Neural cell (in vitro differentiated cells): Measurements from ENCODE around the gene TLR8.

Experiments
- POLR2AphosphoS5 ChIP-seq: IDR thresholded peaks from 2 replicates; pipeline ENCODE4 v1.6.1; 2012
- SMC3 ChIP-seq: fragments of 450-650 bp; conservative IDR thresholded peaks from 2 replicates; pipeline ENCODE4 v1.6.1; 2014; ENCODE audit warnings: antibody characterized with exemption, mild to moderate bottlenecking, moderate library complexity; ENCODE audit not compliant: poor library complexity
- TAF1 ChIP-seq: IDR thresholded peaks from 2 replicates; pipeline ENCODE4 v1.6.1; 2012; ENCODE audit warnings: low read depth
- TF ChIP-seq, protein P1 (sequence below): fragments of 450-650 bp; IDR thresholded peaks from 2 replicates; pipeline ENCODE4 v1.5.1; 2014; ENCODE audit warnings: antibody characterized with exemption, mild to moderate bottlenecking, moderate library complexity; ENCODE audit not compliant: poor library complexity, severe bottlenecking
- TF ChIP-seq, protein P2 (sequence below): IDR thresholded peaks from 2 replicates; pipeline ENCODE4 v1.6.1; 2012; ENCODE audit warnings: borderline replicate concordance

DNA sequence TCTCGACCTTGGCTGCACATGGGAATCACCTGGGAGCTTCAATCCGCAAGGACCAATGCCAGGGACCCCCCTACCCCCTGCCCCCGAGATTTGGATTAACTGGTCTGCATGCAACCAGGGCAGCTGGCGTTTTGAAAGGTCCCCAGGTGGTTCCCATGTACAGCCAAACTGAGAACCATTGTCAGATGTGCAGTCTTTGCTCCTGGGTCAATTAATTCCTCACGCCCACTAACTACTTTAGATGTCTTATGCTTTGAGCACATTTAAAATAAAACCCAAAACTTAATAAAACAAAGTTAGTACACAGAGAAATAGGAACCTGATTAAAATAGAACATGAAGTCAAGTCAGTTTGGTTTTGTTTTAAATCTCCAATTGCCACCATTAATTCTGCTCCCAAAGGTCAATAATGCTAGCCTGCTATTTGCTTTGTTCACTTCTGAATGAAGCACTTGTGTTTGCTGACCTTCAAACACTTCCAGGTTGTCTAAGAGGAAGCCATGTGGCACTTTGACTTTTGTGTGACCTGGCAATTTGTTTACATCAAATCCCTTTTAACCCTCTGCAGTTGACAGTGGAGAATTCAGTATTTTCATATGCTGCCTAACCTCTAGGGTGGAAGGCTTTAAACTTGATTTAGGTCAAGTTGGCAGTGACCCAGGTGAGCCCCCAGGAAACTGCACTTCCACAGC is 41.3 kb downstream of the TLR8 start:
- TF ChIP-seq, protein P1, sequence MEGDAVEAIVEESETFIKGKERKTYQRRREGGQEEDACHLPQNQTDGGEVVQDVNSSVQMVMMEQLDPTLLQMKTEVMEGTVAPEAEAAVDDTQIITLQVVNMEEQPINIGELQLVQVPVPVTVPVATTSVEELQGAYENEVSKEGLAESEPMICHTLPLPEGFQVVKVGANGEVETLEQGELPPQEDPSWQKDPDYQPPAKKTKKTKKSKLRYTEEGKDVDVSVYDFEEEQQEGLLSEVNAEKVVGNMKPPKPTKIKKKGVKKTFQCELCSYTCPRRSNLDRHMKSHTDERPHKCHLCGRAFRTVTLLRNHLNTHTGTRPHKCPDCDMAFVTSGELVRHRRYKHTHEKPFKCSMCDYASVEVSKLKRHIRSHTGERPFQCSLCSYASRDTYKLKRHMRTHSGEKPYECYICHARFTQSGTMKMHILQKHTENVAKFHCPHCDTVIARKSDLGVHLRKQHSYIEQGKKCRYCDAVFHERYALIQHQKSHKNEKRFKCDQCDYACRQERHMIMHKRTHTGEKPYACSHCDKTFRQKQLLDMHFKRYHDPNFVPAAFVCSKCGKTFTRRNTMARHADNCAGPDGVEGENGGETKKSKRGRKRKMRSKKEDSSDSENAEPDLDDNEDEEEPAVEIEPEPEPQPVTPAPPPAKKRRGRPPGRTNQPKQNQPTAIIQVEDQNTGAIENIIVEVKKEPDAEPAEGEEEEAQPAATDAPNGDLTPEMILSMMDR = no peak
- TF ChIP-seq, protein P2, sequence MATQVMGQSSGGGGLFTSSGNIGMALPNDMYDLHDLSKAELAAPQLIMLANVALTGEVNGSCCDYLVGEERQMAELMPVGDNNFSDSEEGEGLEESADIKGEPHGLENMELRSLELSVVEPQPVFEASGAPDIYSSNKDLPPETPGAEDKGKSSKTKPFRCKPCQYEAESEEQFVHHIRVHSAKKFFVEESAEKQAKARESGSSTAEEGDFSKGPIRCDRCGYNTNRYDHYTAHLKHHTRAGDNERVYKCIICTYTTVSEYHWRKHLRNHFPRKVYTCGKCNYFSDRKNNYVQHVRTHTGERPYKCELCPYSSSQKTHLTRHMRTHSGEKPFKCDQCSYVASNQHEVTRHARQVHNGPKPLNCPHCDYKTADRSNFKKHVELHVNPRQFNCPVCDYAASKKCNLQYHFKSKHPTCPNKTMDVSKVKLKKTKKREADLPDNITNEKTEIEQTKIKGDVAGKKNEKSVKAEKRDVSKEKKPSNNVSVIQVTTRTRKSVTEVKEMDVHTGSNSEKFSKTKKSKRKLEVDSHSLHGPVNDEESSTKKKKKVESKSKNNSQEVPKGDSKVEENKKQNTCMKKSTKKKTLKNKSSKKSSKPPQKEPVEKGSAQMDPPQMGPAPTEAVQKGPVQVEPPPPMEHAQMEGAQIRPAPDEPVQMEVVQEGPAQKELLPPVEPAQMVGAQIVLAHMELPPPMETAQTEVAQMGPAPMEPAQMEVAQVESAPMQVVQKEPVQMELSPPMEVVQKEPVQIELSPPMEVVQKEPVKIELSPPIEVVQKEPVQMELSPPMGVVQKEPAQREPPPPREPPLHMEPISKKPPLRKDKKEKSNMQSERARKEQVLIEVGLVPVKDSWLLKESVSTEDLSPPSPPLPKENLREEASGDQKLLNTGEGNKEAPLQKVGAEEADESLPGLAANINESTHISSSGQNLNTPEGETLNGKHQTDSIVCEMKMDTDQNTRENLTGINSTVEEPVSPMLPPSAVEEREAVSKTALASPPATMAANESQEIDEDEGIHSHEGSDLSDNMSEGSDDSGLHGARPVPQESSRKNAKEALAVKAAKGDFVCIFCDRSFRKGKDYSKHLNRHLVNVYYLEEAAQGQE = no peak
- TF ChIP-seq TAF1 (no peak), POLR2AphosphoS5 (no peak), SMC3 (no peak)
